Spleen (tissue), 11 donors: ENCODE data around the gene REEP5. TPM values are rescaled to one million over a fixed set of nuclear protein-coding genes. Genes with fewer than 3 reads are reported as not detected.

Experiments used
- DNase-seq: peaks from one replicate; pipeline ENCODE4 v3.0.0-alpha.2; 2020
- H3K27ac ChIP-seq, 8 donors: fragments of 200-600 bp; sonication (generic) in 7 of 8; 1 replicate in 4 of 8; 2 replicates in 4 of 8; pipeline versions ENCODE4 v1.5.0 to v1.8.0; 2016 to 2021; ENCODE audit warnings: inconsistent platforms in 4 of 8, mild to moderate bottlenecking in 4 of 8, moderate library complexity in 1 of 8
- H3K27me3 ChIP-seq, 7 donors: fragments of 200-600 bp; sonication (generic) in 6 of 7; replicated peaks in 1 of 7; 1 replicate in 4 of 7; 2 replicates in 3 of 7; pipeline versions ENCODE4 v1.5.0 to v1.8.0; 2016 to 2021; ENCODE audit warnings: inconsistent platforms in 3 of 7, mild to moderate bottlenecking in 1 of 7
- H3K36me3 ChIP-seq, 6 donors: fragments of 200-600 bp; sonication (generic) in 5 of 6; 1 replicate in 4 of 6; 2 replicates in 2 of 6; pipeline versions ENCODE4 v1.5.0 to v1.8.0; 2016 to 2021; ENCODE audit warnings: inconsistent platforms in 2 of 6
- H3K4me1 ChIP-seq, 6 donors: fragments of 200-600 bp; sonication (generic) in 5 of 6; 1 replicate in 3 of 6; 2 replicates in 3 of 6; pipeline versions ENCODE4 v1.5.0 to v1.8.0; 2016 to 2021; ENCODE audit warnings: inconsistent platforms in 3 of 6
- H3K4me3 ChIP-seq, 8 donors: fragments of 200-600 bp; sonication (generic) in 7 of 8; 1 replicate in 4 of 8; 2 replicates in 4 of 8; pipeline versions ENCODE4 v1.5.0 to v1.8.0; 2016 to 2021; ENCODE audit warnings: inconsistent platforms in 4 of 8, mild to moderate bottlenecking in 4 of 8, moderate library complexity in 2 of 8
- H3K9me3 ChIP-seq, 8 donors: fragments of 200-600 bp; sonication (generic) in 7 of 8; 1 replicate in 4 of 8; 2 replicates in 4 of 8; pipeline versions ENCODE4 v1.5.0 to v1.8.0; 2016 to 2021; ENCODE audit warnings: inconsistent platforms in 4 of 8
- CTCF ChIP-seq, 11 experiments: fragments of 200-600 bp in 7 of 11; fragments of 450-650 bp in 4 of 11; sonication (generic) in 4 of 11; IDR thresholded peaks in 8 of 11; conservative IDR thresholded peaks in 3 of 11; 1 replicate in 7 of 11; 2 replicates in 4 of 11; pipeline versions ENCODE4 v1.4.0 to v1.8.0; 2016 to 2021; ENCODE audit warnings: antibody characterized with exemption in 11 of 11, inconsistent platforms in 4 of 11, mild to moderate bottlenecking in 1 of 11
- POLR2A ChIP-seq, 3 donors: fragments of 450-650 bp; IDR thresholded peaks; one replicate each; pipeline ENCODE4 v1.5.1; 2017; ENCODE audit warnings: antibody characterized with exemption in 3 of 3, mild to moderate bottlenecking in 1 of 3
- POLR2AphosphoS5 ChIP-seq, 3 donors: sonication (generic); formaldehyde crosslinking; IDR thresholded peaks; one replicate each; pipeline ENCODE4 v1.5.1; 2017; ENCODE audit warnings: antibody characterized with exemption in 3 of 3
- WGBS, 5 donors: extraction: QIAGEN DNeasy Blood & Tissue Kit in 3 of 5; methylation state at CpG; one replicate each; pipeline versions ENCODE4 v1.1.5 to v1.1.7; 2013 to 2018; 5-methylcytosine and 5-hydroxymethylcytosine counted together
- intact Hi-C: fragments of 100-400 bp; cut with DNase I; formaldehyde crosslinking; loops from one replicate; pipeline ENCODE4 v1.15.0; 2023; ENCODE audit warnings: low total_unique reads
- polyA plus RNA-seq, 3 donors: library from polyadenylated mRNA; stranded (reverse); fragments of 200-250 nt; gene quantifications; one replicate each; pipeline ENCODE4 v1.2.1, GENCODE V29; 2013
- total RNA-seq, 7 donors: library from RNA; depleted of rRNA in 3 of 7; stranded (reverse); fragments of >200 nt in 3 of 7; fragmentation: NEBNext Ultra II Directional in 4 of 7; extraction: Animal tissue kit (Norgen Biotek cat#: 25700) in 4 of 7; gene quantifications; one replicate each; pipeline versions ENCODE4 v1.1.0 to v1.2.1, GENCODE V29; 2016 to 2021
- donor health status: healthy with polysubstance abuse.
- donor health status: DM: no; HTN: no; CAD: no; lungs with moderate emphysema.
- donor health status: DM: no; HTN: no; CAD: no.
- donor health status: Bipolar disorder and iron deficiency.
- donor health status: healthy.
- donor health status: DM: no; HTN: no; CAD: no.
- donor health status: DM: yes; HTN: yes; CAD: no.

REEP5 gene
- total and polyA plus RNA-seq, 10 donors: 25.3 to 84.8 (median 60.9) TPM

- H3K27me3 ChIP-seq: no peaks in the 10 kb centered on the region
- no peak for DNase-seq
- no peaks in the 10 kb centered on the region for H3K36me3 ChIP-seq
- no peak overlapping the region for H3K4me3 ChIP-seq
- intact Hi-C loops: no loop called here
- peaks cover 11 to 52% (median 42%) of the 10 kb centered on the region in 6 donors for H3K4me1 ChIP-seq
- H3K9me3 ChIP-seq: no peaks in the 10 kb centered on the region
- WGBS, 5 donors: 21 to 62% (median 36%) methylated on average over 2 of the region's 2 CpGs
- H3K27ac ChIP-seq: peak overlapping the region in 1 of 8 donors; percentile 29
- TF ChIP-seq POLR2A (IDR thresholded peaks at IDR 0.05): no peak
- TF ChIP-seq POLR2AphosphoS5 (IDR thresholded peaks at IDR 0.05): no peak
- TF ChIP-seq CTCF (IDR thresholded peaks at IDR 0.05 in 8 of 11, conservative IDR thresholded peaks at IDR 0.05 in 3 of 11): no peak
These were observed 9.4 kb upstream of the REEP5 start for GRCh38 chr5:112931473-112931872.

DNA sequence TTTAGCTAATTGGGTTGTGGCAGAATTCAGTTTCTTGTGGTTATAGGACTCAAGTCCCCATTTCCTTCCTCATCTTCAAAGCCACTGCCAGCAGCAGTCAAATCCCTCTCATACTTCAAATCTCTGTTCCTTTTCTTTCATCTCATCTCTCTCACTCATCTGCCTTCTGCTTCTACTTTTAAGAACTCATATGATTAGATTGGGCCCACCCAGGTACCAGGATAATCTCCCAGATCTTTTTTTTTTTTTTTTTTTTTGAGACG lies 8.0 kb upstream of the REEP5 start:
- intact Hi-C loops: no loop called here
- peak overlapping the region in 6 of 8 donors; percentile 52 to 80 (median 76) for H3K27ac ChIP-seq
- H3K27me3 ChIP-seq: no peaks in the 10 kb centered on the region
- H3K36me3 ChIP-seq: no peaks in the 10 kb centered on the region
- DNase-seq: no peak
- peak overlapping the region in 1 of 8 donors; percentile 37 for H3K4me3 ChIP-seq
- no peaks in the 10 kb centered on the region for H3K9me3 ChIP-seq
- TF ChIP-seq CTCF (IDR thresholded peaks at IDR 0.05 in 8 of 11, conservative IDR thresholded peaks at IDR 0.05 in 3 of 11) (no peak), POLR2AphosphoS5 (IDR thresholded peaks at IDR 0.05) (peak in 1 of 3 donors; percentile 32), POLR2A (IDR thresholded peaks at IDR 0.05) (no peak)
- H3K4me1 ChIP-seq: peaks cover 11 to 66% (median 43%) of the 10 kb centered on the region in 6 donors
- 25 to 60% (median 27%) methylated on average over 1 of the region's 1 CpG for WGBS, 5 donors

DNA sequence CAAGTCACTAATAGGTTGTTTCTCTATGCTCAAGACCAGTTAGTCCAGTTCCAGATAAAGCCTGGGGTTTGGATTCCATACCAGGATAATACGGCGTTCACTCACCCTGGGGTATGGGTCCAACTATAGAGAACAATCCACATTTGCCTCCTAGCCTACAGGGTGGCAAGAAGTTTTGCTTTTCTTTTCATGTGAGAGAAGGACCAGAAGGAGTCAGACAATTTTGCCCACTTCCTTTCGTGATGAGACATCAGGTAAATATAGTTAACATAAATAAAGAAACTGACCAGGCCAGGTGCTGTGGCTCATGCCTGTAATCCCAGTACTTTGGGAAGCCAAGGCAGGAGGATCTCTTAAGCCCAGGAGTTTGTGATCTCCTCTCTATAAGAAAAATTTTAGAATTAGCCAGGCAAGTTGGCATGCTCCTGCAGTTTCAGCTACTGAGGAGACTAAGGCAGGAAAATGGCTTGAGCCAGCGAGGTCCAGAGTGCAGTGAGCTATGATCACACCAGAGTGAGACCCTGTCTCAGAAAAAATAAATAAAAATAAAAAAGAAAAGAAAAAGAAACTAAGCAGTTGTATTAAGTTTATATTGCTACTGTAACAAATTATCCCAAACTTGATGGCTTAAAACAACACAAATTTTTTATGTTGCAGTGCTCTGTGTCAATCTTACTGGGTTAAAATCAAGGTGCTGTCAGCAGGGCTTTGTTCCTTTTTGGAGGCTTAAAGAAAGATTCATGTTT lies 7.5 kb upstream of the REEP5 start:
- no peaks in the 10 kb centered on the region for H3K36me3 ChIP-seq
- H3K9me3 ChIP-seq: no peaks in the 10 kb centered on the region
- DNase-seq: no peak
- peak overlapping the region in 7 of 8 donors; percentile 44 to 80 (median 74) for H3K27ac ChIP-seq
- no peaks in the 10 kb centered on the region for H3K27me3 ChIP-seq
- H3K4me3 ChIP-seq: peak overlapping the region in 1 of 8 donors; percentile 37
- 54 to 65% (median 61%) methylated on average over 4 of the region's 4 CpGs for WGBS, 5 donors
- H3K4me1 ChIP-seq: peaks cover 11 to 72% (median 47%) of the 10 kb centered on the region in 6 donors
- intact Hi-C loops: loop anchor here (10.0 kb wide), 1 partner anchor 45 kb away; the partner anchor contains the start of gene DCP2
- TF ChIP-seq POLR2AphosphoS5 (IDR thresholded peaks at IDR 0.05): no peak
- no peak for TF ChIP-seq POLR2A (IDR thresholded peaks at IDR 0.05)
- no peak for TF ChIP-seq CTCF (IDR thresholded peaks at IDR 0.05 in 8 of 11, conservative IDR thresholded peaks at IDR 0.05 in 3 of 11)

DNA sequence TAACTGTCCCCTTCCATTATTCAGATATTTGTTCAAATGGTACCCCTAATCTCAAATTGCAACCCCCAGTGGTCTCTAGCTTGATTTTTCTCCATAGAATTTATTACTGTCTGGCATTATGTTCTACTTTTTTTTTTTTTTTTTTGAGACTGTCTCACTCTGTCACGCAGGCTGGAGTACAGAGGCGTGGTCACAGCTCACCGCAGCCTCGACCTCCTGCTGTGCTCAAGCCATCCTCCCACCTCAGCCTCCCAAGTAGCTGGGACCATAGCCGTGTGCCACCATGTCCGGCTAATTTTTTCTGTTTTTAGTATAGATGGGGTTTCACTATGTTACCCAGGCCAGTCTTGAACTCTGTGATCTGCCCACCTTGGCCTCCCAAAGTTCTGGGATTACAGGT lies 2.0 kb upstream of the REEP5 start:
- intact Hi-C loops: loop anchor here (10.0 kb wide), 1 partner anchor 51 kb away; the partner anchor contains the start of gene DCP2
- Histone ChIP-seq H3K9me3 (no peaks in the 10 kb centered on the region), H3K4me3 (peak overlapping the region in 2 of 8 donors; percentile 94 to 99), H3K27me3 (no peaks in the 10 kb centered on the region), H3K4me1 (peaks cover 17 to 91% (median 68%) of the 10 kb centered on the region in 6 donors), H3K36me3 (peaks cover 0 to 12% (median 3%) of the 10 kb centered on the region in 6 donors), H3K27ac (peak overlapping the region; percentile 93 to 99 (median 97))
- WGBS, 5 donors: 58 to 79% (median 61%) methylated on average over 6 of the region's 6 CpGs
- TF ChIP-seq POLR2AphosphoS5 (IDR thresholded peaks at IDR 0.05): no peak
- peak; percentile 80 for DNase-seq
